GM10266 (cell line): ENCODE results near the gene MEGF11.

Experiments
- DNase-seq: peaks from one replicate; pipeline ENCODE4 v3.0.0; 2012; ENCODE audit errors: extremely low spot score
- CTCF ChIP-seq: IDR thresholded peaks from 2 replicates; pipeline ENCODE4 v1.5.1; 2012; ENCODE audit warnings: mild to moderate bottlenecking, low read depth; ENCODE audit not compliant: control insufficient read depth, insufficient read depth; ENCODE audit errors: missing control alignments

Gene MEGF11

DNA sequence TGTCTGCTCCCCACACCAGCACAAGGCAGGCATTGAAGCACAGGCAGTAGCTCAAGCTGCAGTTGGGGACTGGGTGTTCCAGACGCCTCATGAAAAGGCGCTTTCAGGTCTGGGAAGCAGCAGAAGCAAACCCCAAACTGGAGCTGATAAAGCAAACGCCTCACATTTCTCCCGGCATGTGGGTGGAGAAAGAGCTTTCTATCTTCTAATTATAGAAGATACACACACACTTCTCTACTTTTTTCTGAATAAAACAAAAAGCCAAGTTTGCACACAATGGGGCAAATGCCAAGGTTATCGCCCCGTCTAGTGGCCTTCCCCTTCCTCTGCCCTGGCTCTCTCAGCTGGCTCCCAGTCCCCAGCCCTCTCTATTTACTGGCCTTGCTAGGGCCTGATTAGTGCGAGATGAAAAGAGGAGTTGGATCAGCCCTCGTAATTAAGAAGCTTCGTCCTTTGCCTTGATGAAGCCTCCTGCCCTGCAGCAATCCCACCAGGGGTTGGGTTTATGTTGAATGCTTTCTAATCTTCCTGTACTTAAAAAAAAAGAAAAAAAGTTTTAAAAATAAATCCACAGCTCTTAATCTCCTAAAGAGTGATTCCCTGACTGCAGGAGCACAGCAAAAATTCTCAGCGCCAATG lies 120.2 kb downstream of the MEGF11 start:
- no peak for DNase-seq
- no peak for TF ChIP-seq CTCF

GRCh38 chr15:66132251-66132816 lies 121.2 kb downstream of the MEGF11 start:
- DNase-seq: no peak
- TF ChIP-seq CTCF: no peak

GRCh38 chr15:66131831-66132230 lies 121.7 kb downstream of the MEGF11 start:
- no peak for DNase-seq
- TF ChIP-seq CTCF: no peak

DNA sequence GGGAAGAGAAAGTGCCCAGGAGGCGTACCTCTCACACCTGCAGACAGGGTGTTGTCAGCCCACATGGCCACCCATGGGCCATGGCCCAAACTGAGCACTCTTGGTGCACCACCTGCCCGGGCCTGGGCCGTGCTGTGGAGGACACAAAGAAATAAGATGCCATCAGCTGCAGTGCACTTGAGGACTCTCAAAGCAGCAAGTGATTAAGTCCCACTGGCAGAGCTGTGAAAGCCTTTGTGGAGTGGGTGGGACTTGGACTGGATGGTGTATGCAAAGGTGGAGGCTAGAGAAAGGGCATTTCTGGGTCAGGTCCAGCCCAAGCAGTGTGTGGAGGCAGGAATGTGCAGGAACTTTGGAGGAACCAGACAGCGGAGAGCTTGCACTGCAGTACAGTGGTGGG lies 122.3 kb downstream of the MEGF11 start:
- DNase-seq: no peak
- no peak for TF ChIP-seq CTCF

DNA sequence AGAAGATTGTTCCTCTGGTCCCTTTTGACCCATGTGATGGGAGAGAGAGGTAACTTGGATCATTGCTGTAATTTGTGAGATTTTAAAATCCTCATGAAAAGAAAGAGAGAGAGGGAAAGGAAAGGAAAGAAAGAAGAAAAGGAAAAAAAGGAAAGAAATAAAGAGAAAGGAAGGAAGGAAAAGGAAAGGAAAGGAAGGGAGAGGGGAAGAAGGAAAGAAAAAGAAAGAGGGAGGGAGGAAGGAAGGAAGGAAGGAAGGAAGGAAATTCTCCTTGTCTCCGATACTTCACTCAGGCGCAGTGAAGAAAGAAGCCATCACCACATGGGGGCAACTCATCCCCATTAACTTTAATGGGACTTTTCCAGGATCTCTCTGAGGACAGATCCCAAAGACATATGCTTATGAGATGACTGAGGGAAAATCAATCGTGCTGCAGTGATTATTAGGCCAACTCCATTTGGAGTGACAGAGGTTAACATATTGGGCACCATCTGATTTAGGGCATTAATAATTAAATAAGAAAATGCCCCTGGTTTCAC lies 123.0 kb downstream of the MEGF11 start:
- no peak for TF ChIP-seq CTCF
- no peak for DNase-seq

DNA sequence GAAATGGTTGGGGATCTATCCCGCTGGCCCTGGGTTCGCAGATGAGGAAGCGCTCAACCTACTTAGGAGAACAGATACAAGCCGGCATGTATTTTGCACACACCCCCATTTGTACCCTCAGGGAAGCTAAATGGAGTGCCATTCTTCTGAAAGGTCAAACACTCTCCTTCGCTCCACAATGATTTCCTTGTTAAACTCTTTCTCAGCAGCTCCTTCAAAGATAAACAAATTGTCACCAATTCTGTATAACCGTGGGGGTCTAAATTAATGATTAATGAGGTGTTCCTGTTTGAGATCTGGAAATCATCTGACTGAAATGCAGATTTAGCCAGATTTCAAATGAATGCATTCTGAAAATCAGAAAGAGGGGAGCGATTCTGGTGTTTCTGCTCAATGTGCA lies 124.0 kb downstream of the MEGF11 start:
- TF ChIP-seq CTCF: no peak
- DNase-seq: no peak

GRCh38 chr15:66128116-66128680 lies 125.4 kb downstream of the MEGF11 start:
- no peak for DNase-seq
- TF ChIP-seq CTCF: no peak
